RKO (cell line): ENCODE results near the gene UQCRHL.
"Not testable (repeated sequence)": the region's sequence is repeated elsewhere in the genome, so short reads cannot be mapped to it uniquely, and the experiment has no call there.

Experiments used
- DNase-seq: peaks from one replicate; pipeline ENCODE4 v3.0.0-alpha.2; 2016; ENCODE audit warnings: low spot score

Gene UQCRHL

DNA sequence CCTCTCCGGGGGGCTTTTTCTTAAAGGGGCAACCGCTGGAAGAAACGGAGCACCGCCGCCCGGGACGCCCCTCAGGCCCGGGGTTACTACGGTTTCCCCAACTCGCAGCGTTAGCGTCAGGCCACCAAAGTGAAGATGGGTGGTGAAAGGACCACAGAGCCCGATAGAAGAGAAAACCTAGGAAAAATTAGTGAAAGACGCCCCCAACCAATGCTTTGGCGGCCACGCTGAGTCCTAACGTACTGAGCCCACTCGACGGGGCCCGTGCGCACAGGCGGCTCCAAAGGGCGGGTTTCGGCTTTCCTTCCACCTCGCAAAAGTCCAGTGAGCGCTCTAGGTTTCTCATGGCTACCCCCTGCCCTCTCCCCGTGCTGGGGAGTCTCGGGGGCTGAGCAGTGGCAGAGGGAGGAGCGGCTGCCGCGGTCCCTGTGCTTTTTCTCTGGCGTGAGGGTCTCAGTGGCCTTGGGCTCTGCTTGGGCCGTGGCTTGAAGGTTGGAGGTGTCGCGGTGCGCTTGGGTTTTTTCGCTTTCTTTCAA is 27.8 kb upstream of the UQCRHL start:
- no peak for DNase-seq

DNA sequence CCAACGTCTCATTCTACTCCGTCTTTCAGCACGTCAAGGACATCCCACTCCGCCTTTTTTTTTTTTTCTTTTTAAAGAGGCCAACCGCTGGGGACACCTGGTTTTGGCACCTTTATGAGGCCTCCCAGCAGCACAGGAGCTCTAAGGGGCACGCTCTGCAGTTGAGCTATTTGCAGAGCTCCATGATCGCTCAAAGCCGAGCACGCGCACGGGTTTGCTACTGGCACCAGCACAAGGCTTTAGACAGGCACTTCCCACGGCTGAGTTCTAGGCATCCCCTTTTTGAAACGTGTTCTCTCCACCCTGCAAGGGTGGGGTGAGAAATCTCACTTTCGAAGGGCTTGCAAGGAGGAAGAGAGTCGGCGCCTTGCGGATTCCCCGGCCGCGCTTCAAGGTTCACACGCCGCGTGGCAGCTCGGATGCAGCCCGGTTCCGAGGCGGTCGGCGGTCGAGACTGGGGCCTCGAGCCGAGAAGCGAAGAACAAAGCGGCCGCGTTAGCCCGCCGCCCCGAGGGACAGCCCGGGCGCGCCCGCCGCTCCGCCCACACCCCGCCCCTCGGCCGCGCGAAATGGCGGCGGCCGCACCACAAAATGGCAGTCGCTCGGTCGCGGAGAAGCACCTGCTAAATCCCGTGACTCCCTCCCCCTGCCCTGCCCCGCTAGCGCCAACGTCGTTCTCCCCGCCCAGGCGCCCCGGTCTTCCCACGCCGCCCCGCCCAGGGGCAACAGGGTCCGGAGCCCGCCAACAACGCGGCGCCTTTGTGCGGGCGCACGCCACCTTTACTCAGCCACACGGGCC is 27.2 kb upstream of the UQCRHL start:
- DNase-seq = peak; percentile 92

DNA sequence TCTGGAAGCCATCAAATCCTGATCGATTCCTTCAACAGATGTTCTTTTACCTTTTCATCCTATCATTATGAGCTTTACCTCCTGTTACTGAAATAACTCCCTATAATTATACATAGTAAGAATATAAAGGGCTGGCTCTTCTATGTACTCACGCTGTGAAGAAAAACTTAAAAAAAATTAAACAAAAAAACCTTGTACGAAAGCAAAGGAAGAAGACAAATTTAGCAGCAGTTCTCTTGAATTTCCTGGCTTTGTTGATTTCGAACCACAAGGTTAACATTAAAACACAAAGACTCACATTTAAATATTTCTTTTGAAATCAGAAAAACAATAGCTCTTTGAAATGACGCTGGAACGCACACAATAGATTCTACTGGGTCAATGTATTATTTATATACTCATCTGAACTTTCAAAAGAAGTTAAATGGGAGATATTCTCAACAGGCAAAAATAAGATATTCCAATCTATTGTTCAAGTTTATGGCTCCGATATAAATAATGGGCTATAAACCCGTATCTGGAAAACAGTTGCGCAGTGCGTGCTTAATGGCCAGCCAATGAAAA is 26.5 kb upstream of the UQCRHL start:
- no peak for DNase-seq

DNA sequence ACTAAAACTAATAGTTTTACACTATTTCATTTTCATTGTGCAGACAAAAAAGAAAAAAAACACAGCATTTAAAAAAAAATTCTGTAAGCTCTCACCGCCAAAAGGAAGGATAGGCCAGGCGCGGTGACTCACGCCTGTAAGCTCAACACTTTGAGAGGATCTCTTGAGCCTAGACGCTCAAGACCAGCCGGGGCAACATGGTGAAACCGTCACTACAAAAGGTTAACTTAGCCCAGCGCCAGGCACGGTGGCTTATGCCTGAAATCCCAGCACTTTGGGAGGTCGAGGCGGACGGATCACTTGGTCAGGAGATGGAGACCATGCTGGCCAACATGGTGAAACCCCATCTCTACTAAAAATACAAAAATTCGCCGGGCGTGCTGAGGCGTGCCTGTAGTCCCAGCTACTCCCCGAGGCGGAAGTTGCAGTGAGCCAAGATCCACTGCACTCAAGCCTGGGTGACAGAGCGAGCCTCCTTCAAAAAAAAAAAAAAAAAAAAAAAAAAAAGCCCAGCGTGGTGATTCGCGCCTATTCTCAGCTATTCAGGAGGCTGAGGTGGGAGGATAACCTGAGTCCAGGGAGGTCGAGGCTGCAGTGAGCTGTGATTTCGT is 25.7 kb upstream of the UQCRHL start:
- DNase-seq = peak; percentile 90

DNA sequence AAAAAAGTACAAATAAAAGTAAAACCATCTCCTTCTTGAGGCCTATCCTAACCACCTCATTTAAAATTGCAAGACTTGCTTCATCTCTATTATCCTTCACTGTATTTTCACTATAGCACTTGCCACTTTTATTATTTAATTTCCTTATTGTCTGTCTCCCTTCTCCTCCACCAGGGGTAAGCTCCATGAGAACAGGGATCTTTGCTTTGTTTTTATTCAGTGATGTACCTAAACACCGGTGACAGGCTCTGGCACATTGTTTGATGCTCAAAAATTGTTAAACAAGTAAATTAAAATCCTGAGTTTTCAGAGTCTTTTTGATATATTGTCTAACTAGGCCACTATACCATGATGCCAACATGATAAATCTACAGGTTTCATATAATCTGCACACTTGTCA is 22.8 kb upstream of the UQCRHL start:
- no peak for DNase-seq

DNA sequence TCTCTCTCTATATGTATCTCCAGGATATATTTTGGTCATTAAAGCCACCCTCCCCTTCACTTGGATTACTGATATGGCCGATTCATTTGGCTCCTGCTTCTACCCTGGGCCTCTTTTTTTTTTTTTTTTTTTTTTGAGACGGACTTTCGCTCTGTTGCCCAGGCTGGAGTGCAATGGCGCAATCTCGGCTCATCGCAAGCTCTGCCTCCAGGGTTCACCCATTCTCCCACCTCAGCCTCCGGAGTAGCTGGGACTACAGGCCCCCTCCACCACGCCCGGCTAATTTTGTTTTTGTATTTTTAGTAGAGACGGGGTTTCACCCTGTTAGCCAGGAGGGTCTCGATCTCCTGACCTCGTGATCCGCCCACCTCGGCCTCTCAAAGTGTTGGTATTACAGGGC is 21.5 kb upstream of the UQCRHL start:
- not testable (repeated sequence) for DNase-seq

DNA sequence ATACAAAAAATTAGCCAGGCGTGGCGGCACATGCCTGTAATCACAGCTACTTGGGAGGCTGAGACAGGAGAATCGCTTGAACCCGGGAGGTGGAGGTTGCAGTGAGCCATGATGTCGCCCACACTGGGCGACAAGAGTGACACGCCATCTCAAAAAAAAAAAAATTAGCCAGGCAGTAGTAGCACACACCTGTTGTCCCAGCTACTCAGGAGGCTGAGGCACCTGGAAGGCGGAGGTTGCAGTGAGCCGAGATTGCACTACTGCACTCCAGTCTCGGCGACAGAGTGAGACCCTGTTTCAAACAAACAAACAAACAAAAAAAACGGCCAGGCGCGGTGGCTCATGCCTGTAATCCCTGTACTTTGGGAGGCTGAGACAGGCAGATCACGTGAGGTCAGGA is 20.1 kb upstream of the UQCRHL start:
- not testable (repeated sequence) for DNase-seq

DNA sequence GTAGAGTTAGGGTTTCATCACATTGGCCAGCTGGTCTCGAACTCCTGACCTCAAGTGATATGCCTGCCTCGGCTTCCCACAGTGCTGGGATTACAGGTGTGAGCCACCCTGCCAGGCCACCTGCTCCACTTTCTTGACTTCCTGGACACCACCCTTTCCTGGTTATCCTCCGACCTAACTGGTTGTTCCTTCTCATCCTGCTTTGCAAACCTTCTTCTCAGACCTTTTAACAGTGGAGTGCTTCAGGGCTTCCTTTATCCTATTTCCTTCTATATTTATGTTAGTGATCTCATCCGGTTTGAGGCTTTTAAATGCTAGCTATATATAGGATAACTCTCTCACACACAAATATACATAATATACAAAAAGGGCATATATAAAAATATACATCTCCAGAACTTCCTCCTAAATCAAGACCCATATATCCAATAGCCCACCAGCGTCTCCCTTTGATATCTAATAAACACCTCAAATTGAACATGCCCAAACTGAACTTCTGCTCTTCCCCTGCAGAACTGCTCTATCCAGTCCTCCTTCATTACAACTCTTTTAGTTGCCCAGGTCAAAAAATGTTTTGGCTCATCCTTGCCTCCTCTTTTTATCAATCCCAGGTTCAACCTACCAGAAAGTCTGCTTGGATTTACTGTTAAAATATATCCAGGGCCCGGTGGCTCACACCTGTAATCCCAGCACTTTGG is 19.5 kb upstream of the UQCRHL start:
- DNase-seq = no peak

DNA sequence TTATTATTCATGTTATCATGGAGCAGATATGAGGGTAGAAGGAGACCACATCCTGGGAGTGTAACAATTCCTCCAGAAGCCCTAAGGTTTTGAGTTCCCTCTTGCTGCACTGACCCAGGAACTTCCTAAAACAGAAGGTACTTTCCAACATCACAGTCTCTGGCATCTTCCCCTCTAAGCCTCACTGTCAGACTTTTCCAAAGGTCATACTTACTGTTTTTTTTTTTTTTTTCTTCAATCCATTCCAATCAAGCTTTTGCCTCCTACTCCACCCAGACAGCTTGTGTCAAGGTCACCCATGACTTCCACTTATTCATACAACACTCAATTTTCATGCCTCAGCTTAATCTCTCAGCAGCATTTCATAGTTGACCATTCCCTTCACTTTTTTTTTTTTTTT is 18.4 kb upstream of the UQCRHL start:
- no peak for DNase-seq

DNA sequence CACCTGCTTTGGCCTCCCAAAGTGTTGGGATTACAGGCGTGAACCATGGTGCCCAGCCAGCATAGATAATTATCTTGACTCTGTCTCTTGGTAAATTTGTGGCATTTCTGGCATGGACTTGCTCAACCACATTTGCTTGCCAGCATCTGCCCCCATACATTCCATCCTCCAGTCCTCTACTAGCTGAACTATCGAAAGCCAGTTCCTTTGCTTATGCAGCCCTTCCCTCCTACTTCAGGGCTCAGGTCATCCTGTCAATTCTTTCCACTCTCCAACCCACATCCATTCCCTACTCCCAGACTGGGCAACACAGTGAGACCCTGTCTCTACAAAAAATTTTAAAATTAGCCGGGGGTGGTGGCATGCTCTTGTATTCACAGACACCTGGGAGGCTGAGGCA is 13.0 kb upstream of the UQCRHL start:
- no peak for DNase-seq

DNA sequence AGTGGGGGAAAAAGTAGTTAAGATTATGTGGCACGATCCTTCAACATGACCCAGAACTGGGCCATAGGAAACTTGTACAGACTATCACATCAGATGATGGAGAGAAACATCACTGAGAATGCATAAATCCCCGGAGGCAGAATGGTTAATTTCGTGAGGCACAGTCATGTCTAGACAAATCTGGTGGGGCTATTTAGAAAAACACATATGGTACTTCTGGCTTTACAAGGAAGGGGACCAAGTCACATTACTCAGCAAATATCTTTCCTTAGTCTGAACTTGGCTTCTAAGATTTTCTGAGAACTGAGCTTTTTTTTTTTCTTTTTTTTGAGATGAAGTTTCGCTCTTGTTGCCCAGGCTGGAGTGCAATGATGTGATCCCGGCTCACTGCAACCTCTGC is 9.2 kb upstream of the UQCRHL start:
- no peak for DNase-seq

DNA sequence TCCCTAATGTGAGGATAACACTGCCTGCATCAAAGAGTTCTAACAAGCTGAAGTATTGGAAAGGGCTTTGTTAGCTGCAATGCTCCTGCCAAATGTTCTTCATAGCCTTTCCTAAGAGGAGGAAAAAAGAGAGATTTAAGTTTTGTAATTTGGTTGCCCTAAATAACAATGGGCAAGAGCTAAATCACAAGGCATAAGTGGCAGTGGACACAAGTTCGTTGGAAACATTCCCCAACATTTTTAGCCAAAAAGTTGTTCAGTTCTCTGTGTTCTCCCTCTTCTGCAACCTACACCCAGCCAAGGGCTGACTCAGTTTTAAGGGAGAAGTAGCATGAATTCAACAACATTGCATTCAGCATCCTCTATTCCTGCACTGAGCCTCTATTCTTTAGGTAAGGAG is 2.6 kb upstream of the UQCRHL start:
- DNase-seq = no peak

DNA sequence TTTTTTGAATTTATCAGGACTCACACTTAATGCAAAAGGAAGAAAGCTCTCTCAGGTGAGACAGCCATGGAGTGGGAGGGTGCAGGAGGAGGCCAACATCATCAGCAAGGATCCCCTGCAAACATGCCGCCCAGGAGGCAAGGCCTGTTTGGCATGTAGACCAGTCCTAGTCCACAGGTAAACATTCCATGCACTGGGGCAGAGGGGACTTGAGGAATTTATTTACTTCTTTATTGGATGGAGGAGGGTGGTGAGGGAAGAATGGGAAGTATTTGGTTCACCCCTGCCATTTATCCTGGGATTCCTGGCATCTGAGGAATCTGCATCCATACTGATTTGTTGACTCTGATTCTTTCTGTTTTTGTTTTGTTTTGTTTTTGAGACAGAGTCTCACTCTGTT is 1.5 kb upstream of the UQCRHL start:
- no peak for DNase-seq

DNA sequence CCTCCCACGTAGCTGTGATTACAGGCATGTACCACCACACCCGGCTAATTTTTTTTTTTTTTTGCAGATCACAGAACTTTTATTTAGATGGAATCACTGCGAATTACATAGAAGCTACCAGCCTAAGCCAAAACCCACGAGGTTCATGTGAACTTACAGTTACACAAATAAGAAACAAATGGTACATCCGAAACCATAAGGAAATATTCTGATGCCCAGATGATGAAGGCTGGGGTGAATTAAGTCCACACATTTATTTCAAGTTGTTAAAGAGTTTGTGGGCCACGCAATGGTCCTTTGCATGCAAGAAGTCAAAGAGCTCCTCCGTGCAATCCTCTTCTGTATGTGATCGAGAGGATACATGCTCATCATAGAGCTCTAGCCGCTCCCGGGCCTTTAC is 328 bp downstream of the UQCRHL start:
- DNase-seq = no peak

DNA sequence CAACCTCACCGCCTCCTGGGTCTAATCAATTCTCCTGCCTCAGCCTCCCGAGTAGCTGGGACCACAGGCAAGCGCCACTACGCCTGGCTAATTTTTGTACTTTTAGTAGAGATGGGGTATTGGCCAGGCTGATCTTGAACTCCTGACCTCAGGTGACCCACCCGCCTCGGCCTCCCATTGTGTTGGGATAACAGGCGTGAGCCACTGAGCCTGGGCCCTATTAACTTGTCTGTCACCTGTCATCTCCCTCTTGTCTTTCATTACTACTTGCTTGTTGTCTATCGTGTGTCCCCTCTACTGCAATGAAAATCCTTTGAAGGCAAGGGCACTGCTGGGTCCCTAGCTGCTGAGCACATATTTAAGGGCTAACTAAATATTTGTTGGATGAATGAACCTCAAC is 3.4 kb downstream of the UQCRHL start:
- DNase-seq = no peak

DNA sequence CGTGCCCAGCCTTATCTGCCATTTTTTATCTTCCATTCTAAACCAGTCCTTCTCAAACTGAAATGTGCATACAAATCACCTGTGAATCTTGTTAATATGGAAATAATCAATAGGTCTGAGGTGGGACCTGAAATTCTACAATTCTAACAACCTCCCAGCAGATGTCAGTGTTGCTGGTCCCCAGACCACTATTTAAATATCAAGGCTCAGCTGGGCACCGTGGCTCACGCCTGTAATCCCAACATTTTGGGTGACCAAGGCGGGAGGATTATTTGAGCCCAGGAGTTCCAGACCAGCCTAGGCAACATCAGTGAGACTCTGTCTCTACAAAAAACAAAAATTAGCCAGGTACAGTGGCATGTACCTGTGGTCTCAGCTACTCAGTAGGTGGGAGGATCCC is 4.1 kb downstream of the UQCRHL start:
- DNase-seq = peak; percentile 45

DNA sequence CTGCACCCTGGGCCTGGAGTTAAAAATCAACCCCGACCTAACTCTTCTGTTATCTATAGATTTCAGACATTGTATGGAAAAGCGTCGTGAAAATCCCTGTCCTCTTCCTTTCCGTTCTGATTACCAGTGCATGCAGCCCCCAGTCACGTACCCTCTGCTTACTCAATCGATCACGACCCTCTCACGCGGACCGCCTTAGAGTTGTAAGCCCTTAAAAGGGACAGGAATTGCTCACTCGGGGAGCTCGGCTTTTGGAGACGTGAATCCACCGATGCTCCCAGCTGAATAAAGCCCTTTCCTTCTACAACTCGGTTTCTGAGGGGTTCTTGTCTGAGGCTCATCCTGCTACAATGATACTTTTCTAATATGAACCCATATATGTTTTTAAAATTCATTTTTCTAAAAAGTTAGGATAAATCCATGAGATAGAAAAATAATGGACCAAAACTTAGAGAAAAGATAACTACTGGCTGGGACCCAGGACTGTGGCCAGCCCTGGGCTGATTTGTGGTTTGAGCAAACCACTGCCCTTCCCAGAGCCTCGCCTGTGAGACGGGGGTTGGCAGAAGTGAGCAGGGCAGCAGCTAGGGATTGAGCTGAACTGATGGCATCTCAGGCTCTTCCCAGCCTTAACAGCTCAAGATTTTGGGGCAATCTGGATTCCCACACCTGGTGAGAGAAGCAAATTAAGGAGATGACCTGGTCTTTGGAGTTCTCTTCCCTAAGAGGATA is 5.0 kb downstream of the UQCRHL start:
- DNase-seq = no peak

DNA sequence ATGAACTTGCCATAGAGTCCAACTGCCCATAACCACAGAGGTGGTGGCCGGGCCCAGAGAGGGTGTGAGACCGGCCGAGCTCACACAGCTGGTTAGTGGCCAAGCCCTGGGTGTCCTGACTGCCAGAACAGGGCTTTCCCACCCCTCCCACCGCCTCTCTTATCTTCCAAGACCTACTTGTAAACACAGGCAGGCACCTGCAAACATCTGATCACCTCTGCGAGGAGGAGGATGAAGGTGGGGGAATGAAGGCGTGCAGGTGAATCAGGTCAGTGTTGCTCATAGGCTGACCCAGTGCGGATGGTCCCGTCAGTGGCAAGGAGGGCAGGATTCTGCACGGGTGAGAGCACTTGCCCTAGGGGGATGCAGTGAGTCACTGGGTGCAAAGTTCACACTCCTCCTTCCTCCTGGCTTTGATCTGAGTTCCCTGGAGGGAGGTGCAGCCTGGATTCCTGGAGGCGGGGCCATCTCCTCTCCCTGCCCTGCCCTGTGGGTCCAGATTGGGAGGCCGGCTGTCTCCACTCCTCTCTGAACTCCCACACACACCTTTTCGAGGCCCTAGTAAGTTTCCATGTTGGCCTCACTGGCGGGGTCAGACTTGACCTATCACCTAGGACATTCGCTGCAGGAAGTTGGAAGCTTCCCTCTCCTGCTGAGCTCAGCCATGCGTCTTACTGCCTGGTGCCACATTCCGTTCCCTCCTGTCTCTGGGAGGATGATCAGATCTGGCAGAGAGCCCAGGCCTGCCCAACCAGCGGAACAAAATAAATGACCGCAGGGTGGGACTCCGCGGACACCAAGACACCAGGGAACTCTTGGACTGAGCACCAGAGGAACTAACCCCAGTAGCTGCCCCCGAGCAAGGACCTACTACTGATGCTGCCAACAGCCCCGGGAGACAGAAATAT is 7.3 kb downstream of the UQCRHL start:
- DNase-seq = peak; percentile 45

DNA sequence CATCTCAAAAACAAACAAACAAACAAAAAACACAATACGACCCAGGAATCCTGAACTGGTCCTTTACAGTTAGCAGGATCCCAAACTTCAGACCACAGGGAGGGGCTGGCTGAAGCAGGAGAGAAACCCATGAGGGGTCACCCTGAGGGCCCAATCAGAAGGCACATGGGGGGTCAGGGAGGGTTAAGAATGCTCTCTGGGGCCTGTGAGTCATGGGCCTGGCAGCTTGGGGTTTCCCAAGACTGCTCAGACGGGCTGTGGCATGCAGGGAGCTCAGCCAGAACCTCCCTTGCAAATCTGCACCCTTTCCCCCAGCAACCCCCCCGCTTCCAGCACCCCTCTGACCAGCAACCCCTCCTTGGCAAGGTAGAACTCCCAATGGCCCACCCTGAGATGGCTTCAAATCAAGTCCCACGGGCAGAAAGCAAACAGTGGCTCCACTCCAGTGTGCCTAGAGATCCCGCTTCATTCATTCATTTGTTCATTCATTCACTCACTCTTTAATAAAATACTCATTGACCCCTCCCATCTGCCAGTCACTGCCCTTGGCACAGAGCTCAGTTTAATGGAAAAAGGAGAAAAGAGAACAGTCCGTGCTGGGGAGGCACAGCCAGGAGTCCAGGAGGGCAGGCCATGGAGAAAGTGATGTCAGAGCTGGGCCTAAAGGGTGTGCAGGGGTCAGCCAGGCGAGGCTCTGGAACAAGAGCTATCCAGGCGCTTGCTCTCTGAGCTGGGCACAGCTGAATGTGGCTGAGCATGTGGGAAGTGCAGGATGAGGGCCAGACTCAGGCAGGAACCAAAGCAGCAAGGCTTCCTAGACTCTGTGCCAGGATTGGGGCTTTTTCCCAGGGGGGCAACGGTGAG is 8.2 kb downstream of the UQCRHL start:
- peak; percentile 55 for DNase-seq
